ENCODE measurements around the gene DIP2C. TPM values are rescaled to one million over a fixed set of nuclear protein-coding genes. Genes with fewer than 3 reads are reported as not detected.

The DIP2C gene
- polyA plus RNA-seq, 3 donors = 0.11 TPM; not detected in 2

GRCh38 chr10:314871-315270 lies 374.6 kb downstream of the DIP2C start:
- H2AFZ ChIP-seq (ENCODE audit: insufficient read depth, low read depth, low read length, poor library complexity, severe bottlenecking) = no peak overlapping the region

DNA sequence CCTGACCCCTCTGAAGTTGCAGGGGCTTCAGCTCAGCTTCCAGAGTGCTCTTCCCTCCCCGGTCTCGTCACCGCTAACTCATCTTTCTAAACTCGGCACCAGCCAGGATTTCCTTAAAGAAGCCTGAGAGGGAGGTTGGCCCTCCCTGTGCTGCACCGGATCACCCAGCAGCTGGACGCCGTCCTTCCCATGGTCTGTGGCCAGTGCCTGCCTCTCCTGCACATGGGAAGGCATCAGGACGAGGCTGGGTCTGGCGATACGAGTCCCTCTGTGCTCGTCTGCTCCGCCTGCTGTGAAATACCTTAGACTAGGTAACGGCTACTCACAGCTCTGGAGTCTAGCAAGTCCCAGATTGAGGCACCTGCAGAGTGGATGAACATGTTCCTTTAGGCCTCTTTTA lies 375.1 kb downstream of the DIP2C start:
- Histone ChIP-seq H3K27ac (ENCODE audit: low read depth in 1 of 2, low read length in 2 of 2) (no peak overlapping the region), H3K79me2 (ENCODE audit: insufficient read depth, low read length) (no peaks in the 10 kb centered on the region), H3K4me3 (replicated peaks in 1 of 3; ENCODE audit: low read depth in 2 of 3, low read length in 3 of 3) (no peak overlapping the region), H3K36me3 (replicated peaks in 1 of 2; ENCODE audit: control insufficient read depth in 1 of 2, insufficient read depth in 2 of 2, low read length in 2 of 2) (no peaks in the 10 kb centered on the region), H3K9me3 (replicated peaks in 1 of 2; ENCODE audit: control insufficient read depth in 1 of 2, insufficient read depth in 1 of 2, low read length in 2 of 2) (no peaks in the 10 kb centered on the region), H3K4me1 (ENCODE audit: control insufficient read depth in 1 of 2, insufficient read depth in 2 of 2, low read length in 2 of 2) (no peaks in the 10 kb centered on the region), H3K9ac (ENCODE audit: insufficient read depth, low read length, poor library complexity, severe bottlenecking) (no peak overlapping the region), H3K27me3 (ENCODE audit: control insufficient read depth in 2 of 2, insufficient read depth in 2 of 2, low read length in 2 of 2) (no peaks in the 10 kb centered on the region), H3K4me2 (replicated peaks; ENCODE audit: extremely low read depth, low read length, poor library complexity, severe bottlenecking) (no peak overlapping the region), H4K20me1 (ENCODE audit: insufficient read depth, low read length) (no peaks in the 10 kb centered on the region), H2AFZ (ENCODE audit: insufficient read depth, low read depth, low read length, poor library complexity, severe bottlenecking) (no peak overlapping the region)
- TF ChIP-seq, protein P1, sequence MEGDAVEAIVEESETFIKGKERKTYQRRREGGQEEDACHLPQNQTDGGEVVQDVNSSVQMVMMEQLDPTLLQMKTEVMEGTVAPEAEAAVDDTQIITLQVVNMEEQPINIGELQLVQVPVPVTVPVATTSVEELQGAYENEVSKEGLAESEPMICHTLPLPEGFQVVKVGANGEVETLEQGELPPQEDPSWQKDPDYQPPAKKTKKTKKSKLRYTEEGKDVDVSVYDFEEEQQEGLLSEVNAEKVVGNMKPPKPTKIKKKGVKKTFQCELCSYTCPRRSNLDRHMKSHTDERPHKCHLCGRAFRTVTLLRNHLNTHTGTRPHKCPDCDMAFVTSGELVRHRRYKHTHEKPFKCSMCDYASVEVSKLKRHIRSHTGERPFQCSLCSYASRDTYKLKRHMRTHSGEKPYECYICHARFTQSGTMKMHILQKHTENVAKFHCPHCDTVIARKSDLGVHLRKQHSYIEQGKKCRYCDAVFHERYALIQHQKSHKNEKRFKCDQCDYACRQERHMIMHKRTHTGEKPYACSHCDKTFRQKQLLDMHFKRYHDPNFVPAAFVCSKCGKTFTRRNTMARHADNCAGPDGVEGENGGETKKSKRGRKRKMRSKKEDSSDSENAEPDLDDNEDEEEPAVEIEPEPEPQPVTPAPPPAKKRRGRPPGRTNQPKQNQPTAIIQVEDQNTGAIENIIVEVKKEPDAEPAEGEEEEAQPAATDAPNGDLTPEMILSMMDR (IDR thresholded peaks at IDR 0.05) = no peak
- intact Hi-C loops (cut with micrococcal nuclease) = no loop called here
- H3K4me3 Mint-ChIP-seq = no peak overlapping the region
- no peak for DNase-seq
- WGBS (ENCODE audit: insufficient coverage) = 87% methylated on average over 13 of the region's 13 CpGs
- no peaks in the 10 kb centered on the region for H3K9me3 Mint-ChIP-seq
- H3K27ac Mint-ChIP-seq = peak overlapping the region in 1 of 7 donors; percentile 51
- peaks cover 3 to 8% (median 6%) of the 10 kb centered on the region in 3 donors for H3K27me3 Mint-ChIP-seq (ENCODE audit: low read depth in 3 of 3)
- H3K36me3 Mint-ChIP-seq = no peaks in the 10 kb centered on the region
- peaks cover 1% of the 10 kb centered on the region for H3K4me1 Mint-ChIP-seq

More at GRCh38 chr10:314871-315270, 374.6 kb downstream of the DIP2C start:
- no CpG with 5 or more reads among the region's 4 CpGs for WGBS (ENCODE audit: insufficient coverage)
- no peaks in the 10 kb centered on the region for H3K9me3 ChIP-seq (replicated peaks in 1 of 2; ENCODE audit: control insufficient read depth in 1 of 2, insufficient read depth in 1 of 2, low read length in 2 of 2)
- H3K79me2 ChIP-seq (ENCODE audit: insufficient read depth, low read length) = no peaks in the 10 kb centered on the region
- H3K4me1 ChIP-seq (ENCODE audit: control insufficient read depth in 1 of 2, insufficient read depth in 2 of 2, low read length in 2 of 2) = no peaks in the 10 kb centered on the region
- H3K36me3 ChIP-seq (replicated peaks in 1 of 2; ENCODE audit: control insufficient read depth in 1 of 2, insufficient read depth in 2 of 2, low read length in 2 of 2) = no peaks in the 10 kb centered on the region
- no peak overlapping the region for H3K27ac ChIP-seq (ENCODE audit: low read depth in 1 of 2, low read length in 2 of 2)
- H3K36me3 Mint-ChIP-seq = no peaks in the 10 kb centered on the region
- peaks cover 1% of the 10 kb centered on the region for H3K4me1 Mint-ChIP-seq
- H3K27ac Mint-ChIP-seq = no peak overlapping the region
- peaks cover 3 to 8% (median 6%) of the 10 kb centered on the region in 3 donors for H3K27me3 Mint-ChIP-seq (ENCODE audit: low read depth in 3 of 3)
- no peak overlapping the region for H3K4me3 Mint-ChIP-seq
- no peak overlapping the region for H3K4me2 ChIP-seq (replicated peaks; ENCODE audit: extremely low read depth, low read length, poor library complexity, severe bottlenecking)
- H3K9me3 Mint-ChIP-seq = no peaks in the 10 kb centered on the region
- TF ChIP-seq, protein P1 (IDR thresholded peaks at IDR 0.05) = no peak
- H3K27me3 ChIP-seq (ENCODE audit: control insufficient read depth in 2 of 2, insufficient read depth in 2 of 2, low read length in 2 of 2) = no peaks in the 10 kb centered on the region
- intact Hi-C loops (cut with micrococcal nuclease) = no loop called here
- no peak for DNase-seq
- H4K20me1 ChIP-seq (ENCODE audit: insufficient read depth, low read length) = no peaks in the 10 kb centered on the region
- H3K4me3 ChIP-seq (replicated peaks in 1 of 3; ENCODE audit: low read depth in 2 of 3, low read length in 3 of 3) = no peak overlapping the region
- H3K9ac ChIP-seq (ENCODE audit: insufficient read depth, low read length, poor library complexity, severe bottlenecking) = no peak overlapping the region

Data from CD14-positive monocyte (primary cell).